A549 (cell line): ENCODE results near the gene ZNF185. TPM values are rescaled to one million over a fixed set of nuclear protein-coding genes. Genes with fewer than 3 reads are reported as not detected.

Source experiments
- ATAC-seq, 2 experiments: fragments of 200-7000 bp in 1 of 2; fragments of >200 bp in 1 of 2; cut with Nextera tagmentation in 1 of 2; cut with Tn5 transposase in 1 of 2; 3 replicates each; pipeline versions ENCODE4 v1.8.0 to v1.9.1; 2018 to 2020; ENCODE audit warnings: mild to moderate bottlenecking in 1 of 2, moderate library complexity in 1 of 2
- CTCF ChIA-PET: fragments of 300-600 bp; sonication (Branson Sonifier 250); formaldehyde crosslinking; extraction: SDS; loops from one replicate; lab custom pipeline; 2021; ENCODE audit warnings: antibody characterized with exemption, inconsistent platforms; lab: Yijun Ruan, JAX
- POLR2A ChIA-PET: fragments of 350-600 bp; formaldehyde crosslinking; extraction: SDS; loops from one replicate; lab custom pipeline; 2021; ENCODE audit warnings: antibody characterized with exemption, inconsistent platforms; lab: Yijun Ruan, JAX
- DNase-seq, 2 experiments: peaks; one replicate each; pipeline versions ENCODE4 v3.0.0 to v3.0.0-alpha.2; 2011 to 2016; ENCODE audit warnings: low read depth in 1 of 2, low spot score in 1 of 2
- FAIRE-seq: peaks from 2 replicates; lab custom pipeline; 2011; peaks lifted over from hg19 to GRCh38; lab: Jason Lieb, UNC
- H3K27ac ChIP-seq, 2 experiments: fragments of >200 bp; sonication (Bioruptor Twin); formaldehyde crosslinking; 3 replicates each; pipeline ENCODE4 v1.5.1; 2016 to 2017
- H3K4me1 ChIP-seq: fragments of >200 bp; sonication (Bioruptor Twin); formaldehyde crosslinking; 3 replicates; pipeline ENCODE4 v1.6.1; 2016
- H3K4me2 ChIP-seq: fragments of >200 bp; sonication (Bioruptor Twin); formaldehyde crosslinking; 3 replicates; pipeline ENCODE4 v1.6.1; 2016
- H3K4me3 ChIP-seq: fragments of >200 bp; sonication (Bioruptor Twin); formaldehyde crosslinking; 3 replicates; pipeline ENCODE4 v1.5.1; 2016
- H3K9me3 ChIP-seq: fragments of >200 bp; sonication (Bioruptor Twin); formaldehyde crosslinking; 3 replicates; pipeline ENCODE4 v1.6.1; 2016
- BHLHE40 ChIP-seq: IDR thresholded peaks from 2 replicates; pipeline ENCODE4 v1.6.1; 2012; ENCODE audit warnings: low read depth, low read length, inconsistent platforms
- CBX2 ChIP-seq: fragments of 200-600 bp; sonication (generic); IDR thresholded peaks from 2 replicates; pipeline ENCODE4 v1.6.1; 2016; ENCODE audit warnings: low read depth, mild to moderate bottlenecking, borderline replicate concordance
- CHD4 ChIP-seq: fragments of 200-600 bp; sonication (generic); IDR thresholded peaks from 2 replicates; pipeline ENCODE4 v1.6.1; 2016; ENCODE audit warnings: antibody characterized with exemption, mild to moderate bottlenecking, borderline replicate concordance
- FOSL2 ChIP-seq, 2 experiments: fragments of 450-650 bp in 1 of 2; fragments of >200 bp in 1 of 2; sonication (Bioruptor Twin) in 1 of 2; formaldehyde crosslinking; IDR thresholded peaks; 2 replicates each; pipeline versions ENCODE4 v1.5.0 to v1.6.1; 2016 to 2020; ENCODE audit warnings: mild to moderate bottlenecking in 1 of 2, moderate library complexity in 1 of 2
- HDAC2 ChIP-seq: fragments of 200-600 bp; sonication (generic); IDR thresholded peaks from 2 replicates; pipeline ENCODE4 v1.6.1; 2016
- HOXA7 ChIP-seq: fragments of 250-450 bp; sonication (Bioruptor Pico); IDR thresholded peaks from 2 replicates; pipeline ENCODE4 v1.5.0; 2020; ENCODE audit warnings: mild to moderate bottlenecking, moderate library complexity
- HOXB13 ChIP-seq: fragments of 250-450 bp; sonication (Bioruptor Pico); IDR thresholded peaks from 2 replicates; pipeline ENCODE4 v1.5.0; 2020; ENCODE audit warnings: low read depth, mild to moderate bottlenecking, moderate library complexity
- HOXB5 ChIP-seq: fragments of 250-450 bp; sonication (Bioruptor Pico); IDR thresholded peaks from 2 replicates; pipeline ENCODE4 v1.5.0; 2020; ENCODE audit warnings: mild to moderate bottlenecking, moderate library complexity
- JUN ChIP-seq, 2 experiments: fragments of >200 bp; sonication (Bioruptor Twin); formaldehyde crosslinking; IDR thresholded peaks; 2 replicates in 1 of 2; 3 replicates in 1 of 2; pipeline ENCODE4 v1.6.1; 2016 to 2017
- JUNB ChIP-seq: fragments of >200 bp; sonication (Bioruptor Twin); formaldehyde crosslinking; IDR thresholded peaks from 2 replicates; pipeline ENCODE4 v1.6.1; 2016
- KDM1A ChIP-seq: fragments of 200-600 bp; sonication (generic); IDR thresholded peaks from 2 replicates; pipeline ENCODE4 v1.6.1; 2016; ENCODE audit warnings: low read depth, mild to moderate bottlenecking
- KDM5A ChIP-seq: fragments of 200-600 bp; sonication (generic); IDR thresholded peaks from 2 replicates; pipeline ENCODE4 v1.6.1; 2016; ENCODE audit warnings: antibody characterized with exemption, mild to moderate bottlenecking
- MAZ ChIP-seq: fragments of 150-350 bp; IDR thresholded peaks from 2 replicates; pipeline ENCODE4 v1.6.1; 2014; ENCODE audit warnings: antibody characterized with exemption, low read depth, low read length, borderline replicate concordance
- MYC ChIP-seq: IDR thresholded peaks from 2 replicates; pipeline ENCODE4 v1.6.1; 2012; ENCODE audit warnings: mild to moderate bottlenecking, inconsistent platforms, low read length, improper control_type of control experiment, borderline replicate concordance
- NFE2L2 ChIP-seq: fragments of 150-350 bp; conservative IDR thresholded peaks from 2 replicates; pipeline ENCODE4 v1.6.1; 2014; ENCODE audit warnings: low read length
- NPAS2 ChIP-seq: fragments of 250-450 bp; sonication (Bioruptor Pico); IDR thresholded peaks from 2 replicates; pipeline ENCODE4 v1.8.0; 2022; ENCODE audit warnings: mild to moderate bottlenecking, moderate library complexity, borderline replicate concordance
- PHF8 ChIP-seq: fragments of 200-600 bp; sonication (generic); IDR thresholded peaks from 2 replicates; pipeline ENCODE4 v1.6.1; 2016; ENCODE audit warnings: low read depth, mild to moderate bottlenecking, antibody characterized with exemption, moderate library complexity, borderline replicate concordance
- POLR2AphosphoS2 ChIP-seq: conservative IDR thresholded peaks from 2 replicates; pipeline ENCODE4 v1.6.1; 2012; ENCODE audit warnings: low read length, improper control_type of control experiment, inconsistent platforms
- RARB ChIP-seq: fragments of 250-450 bp; sonication (Bioruptor Pico); IDR thresholded peaks from 2 replicates; pipeline ENCODE4 v1.8.0; 2021; ENCODE audit warnings: mild to moderate bottlenecking, moderate library complexity
- RCOR1 ChIP-seq: fragments of 150-350 bp; IDR thresholded peaks from 2 replicates; pipeline ENCODE4 v1.6.1; 2014; ENCODE audit warnings: antibody characterized with exemption, low read length, low read depth
- RFX5 ChIP-seq: fragments of 450-650 bp; IDR thresholded peaks from 2 replicates; pipeline ENCODE4 v1.7.1; 2014; ENCODE audit warnings: antibody characterized with exemption, mild to moderate bottlenecking, moderate library complexity
- RNF2 ChIP-seq: fragments of 200-600 bp; sonication (generic); IDR thresholded peaks from 2 replicates; pipeline ENCODE4 v1.6.1; 2016; ENCODE audit warnings: low read depth, mild to moderate bottlenecking, antibody characterized with exemption, moderate library complexity, borderline replicate concordance
- TP53 ChIP-seq: fragments of 250-450 bp; sonication (Bioruptor Pico); IDR thresholded peaks from 2 replicates; pipeline ENCODE4 v1.5.0; 2021; ENCODE audit warnings: mild to moderate bottlenecking, moderate library complexity
- USF2 ChIP-seq: fragments of 450-650 bp; IDR thresholded peaks from 2 replicates; pipeline ENCODE4 v1.6.1; 2014; ENCODE audit warnings: antibody characterized with exemption
- ZC3H11A ChIP-seq: fragments of 450-650 bp; IDR thresholded peaks from 2 replicates; pipeline ENCODE4 v1.6.1; 2014; ENCODE audit warnings: antibody characterized with exemption, mild to moderate bottlenecking
- ZNF302 ChIP-seq: fragments of 250-450 bp; sonication (Bioruptor Pico); IDR thresholded peaks from 2 replicates; pipeline ENCODE4 v1.9.0; 2021; ENCODE audit warnings: inconsistent platforms, mild to moderate bottlenecking, moderate library complexity
- WGBS: methylation state at CpG from one replicate; pipeline ENCODE4 v1.1.6; 2017; ENCODE audit errors: missing lambda C conversion rate; 5-methylcytosine and 5-hydroxymethylcytosine counted together
- polyA plus RNA-seq, 4 experiments: library from polyadenylated mRNA; depleted of rRNA in 3 of 4; stranded (reverse); fragments of >200 nt; fragmentation: RNase III in 1 of 4; extraction: RNeasy Plus Mini Kit Qiagen cat#74134 plus additional on column Dnase treatment in 1 of 4; gene quantifications; 2 replicates in 3 of 4; 3 replicates in 1 of 4; pipeline ENCODE4 v1.2.3, GENCODE V29; 2011 to 2017
- TF ChIP-seq, protein P1 (sequence below): fragments of 250-450 bp; sonication (Bioruptor Pico); IDR thresholded peaks from 2 replicates; pipeline ENCODE4 v1.5.0; 2020; ENCODE audit warnings: low read depth, mild to moderate bottlenecking, moderate library complexity
- TF ChIP-seq, protein P2 (sequence below): IDR thresholded peaks from 2 replicates; pipeline ENCODE4 v1.6.1; 2012; ENCODE audit warnings: low read depth, borderline replicate concordance
- TF ChIP-seq, protein P3 (sequence below): IDR thresholded peaks from 2 replicates; pipeline ENCODE4 v1.6.1; 2012
- TF ChIP-seq, protein P4 (sequence below): IDR thresholded peaks from 2 replicates; pipeline ENCODE4 v1.6.1; 2012
- TF ChIP-seq, protein P5 (sequence below): fragments of >200 bp; sonication (Bioruptor Twin); formaldehyde crosslinking; IDR thresholded peaks from 3 replicates; pipeline ENCODE4 v1.5.1; 2016

ZNF185 gene
- polyA plus RNA-seq, 2 of the 4 experiments (the other 2 are of a cell fraction), result 5.0 to 11.2 TPM

DNA sequence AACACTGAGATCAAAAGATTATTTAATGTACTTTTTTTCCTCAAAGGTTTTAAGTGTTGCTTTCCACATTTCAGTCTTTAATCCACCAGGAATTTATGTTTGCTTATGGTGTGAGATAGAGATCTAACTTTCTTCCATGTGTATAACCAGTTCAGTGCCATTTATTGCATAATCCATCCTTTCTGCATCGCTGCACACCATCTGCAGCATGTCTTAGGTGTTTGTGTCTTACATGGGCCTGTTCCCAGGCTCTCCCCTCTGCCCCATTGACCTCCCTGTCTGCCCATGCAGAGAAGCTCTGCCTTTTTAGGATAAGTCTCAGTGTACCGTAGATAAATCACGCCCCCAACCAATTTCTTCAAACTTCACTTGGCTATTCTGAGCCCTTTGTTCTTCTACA lies 36.8 kb upstream of the ZNF185 start:
- POLR2A ChIA-PET, result no interaction called here

GRCh38 chrX:152861826-152862225 lies 36.0 kb upstream of the ZNF185 start:
- 86% methylated on average over 6 of the region's 6 CpGs for WGBS
- no peaks in the 10 kb centered on the region for H3K4me1 ChIP-seq
- CTCF ChIA-PET, result no interaction called here
- no peak for DNase-seq
- no peak for ATAC-seq
- no peaks in the 10 kb centered on the region for H3K9me3 ChIP-seq
- TF ChIP-seq HOXB5 (CRISPR knock-in tag) (no peak), CHD4 (no peak), PHF8 (no peak), CBX2 (no peak), HDAC2 (no peak), JUN (IDR thresholded peaks at IDR 0.05) (no peak), ZC3H11A (no peak), NPAS2 (CRISPR knock-in tag) (no peak), RCOR1 (no peak), HOXA7 (CRISPR knock-in tag) (no peak), ZNF302 (CRISPR knock-in tag) (no peak), HOXB13 (CRISPR knock-in tag) (no peak), KDM1A (no peak), NFE2L2 (no peak), RARB (CRISPR knock-in tag) (no peak), POLR2AphosphoS2 (no peak), MAZ (no peak)
- TF ChIP-seq, protein P1, sequence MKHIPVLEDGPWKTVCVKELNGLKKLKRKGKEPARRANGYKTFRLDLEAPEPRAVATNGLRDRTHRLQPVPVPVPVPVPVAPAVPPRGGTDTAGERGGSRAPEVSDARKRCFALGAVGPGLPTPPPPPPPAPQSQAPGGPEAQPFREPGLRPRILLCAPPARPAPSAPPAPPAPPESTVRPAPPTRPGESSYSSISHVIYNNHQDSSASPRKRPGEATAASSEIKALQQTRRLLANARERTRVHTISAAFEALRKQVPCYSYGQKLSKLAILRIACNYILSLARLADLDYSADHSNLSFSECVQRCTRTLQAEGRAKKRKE (CRISPR knock-in tag), result no peak
- TF ChIP-seq, protein P2, sequence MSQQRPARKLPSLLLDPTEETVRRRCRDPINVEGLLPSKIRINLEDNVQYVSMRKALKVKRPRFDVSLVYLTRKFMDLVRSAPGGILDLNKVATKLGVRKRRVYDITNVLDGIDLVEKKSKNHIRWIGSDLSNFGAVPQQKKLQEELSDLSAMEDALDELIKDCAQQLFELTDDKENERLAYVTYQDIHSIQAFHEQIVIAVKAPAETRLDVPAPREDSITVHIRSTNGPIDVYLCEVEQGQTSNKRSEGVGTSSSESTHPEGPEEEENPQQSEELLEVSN, result no peak
- H3K4me3 ChIP-seq, result no peak overlapping the region
- POLR2A ChIA-PET, result no interaction called here
- no peak for FAIRE-seq
- H3K4me2 ChIP-seq, result no peak overlapping the region
- H3K27ac ChIP-seq, result no peak overlapping the region

More for the DNA sequence above, 36.8 kb upstream of the ZNF185 start:
- Histone ChIP-seq H3K4me1 (no peaks in the 10 kb centered on the region), H3K4me2 (no peak overlapping the region), H3K27ac (no peak overlapping the region), H3K4me3 (no peak overlapping the region), H3K9me3 (no peaks in the 10 kb centered on the region)
- TF ChIP-seq, protein P3, sequence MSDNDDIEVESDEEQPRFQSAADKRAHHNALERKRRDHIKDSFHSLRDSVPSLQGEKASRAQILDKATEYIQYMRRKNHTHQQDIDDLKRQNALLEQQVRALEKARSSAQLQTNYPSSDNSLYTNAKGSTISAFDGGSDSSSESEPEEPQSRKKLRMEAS, result no peak
- TF ChIP-seq KDM1A (no peak), RARB (CRISPR knock-in tag) (no peak), BHLHE40 (no peak), RFX5 (no peak), RNF2 (no peak), USF2 (no peak), TP53 (CRISPR knock-in tag) (no peak), ZC3H11A (no peak), JUNB (no peak), KDM5A (no peak), MYC (no peak), FOSL2 (IDR thresholded peaks at IDR 0.05) (no peak), FOSL2 (CRISPR knock-in tag; IDR thresholded peaks at IDR 0.05) (no peak)
- TF ChIP-seq, protein P4, sequence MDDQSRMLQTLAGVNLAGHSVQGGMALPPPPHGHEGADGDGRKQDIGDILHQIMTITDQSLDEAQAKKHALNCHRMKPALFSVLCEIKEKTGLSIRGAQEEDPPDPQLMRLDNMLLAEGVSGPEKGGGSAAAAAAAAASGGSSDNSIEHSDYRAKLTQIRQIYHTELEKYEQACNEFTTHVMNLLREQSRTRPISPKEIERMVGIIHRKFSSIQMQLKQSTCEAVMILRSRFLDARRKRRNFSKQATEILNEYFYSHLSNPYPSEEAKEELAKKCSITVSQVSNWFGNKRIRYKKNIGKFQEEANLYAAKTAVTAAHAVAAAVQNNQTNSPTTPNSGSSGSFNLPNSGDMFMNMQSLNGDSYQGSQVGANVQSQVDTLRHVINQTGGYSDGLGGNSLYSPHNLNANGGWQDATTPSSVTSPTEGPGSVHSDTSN, result no peak
- TF ChIP-seq, protein P5, sequence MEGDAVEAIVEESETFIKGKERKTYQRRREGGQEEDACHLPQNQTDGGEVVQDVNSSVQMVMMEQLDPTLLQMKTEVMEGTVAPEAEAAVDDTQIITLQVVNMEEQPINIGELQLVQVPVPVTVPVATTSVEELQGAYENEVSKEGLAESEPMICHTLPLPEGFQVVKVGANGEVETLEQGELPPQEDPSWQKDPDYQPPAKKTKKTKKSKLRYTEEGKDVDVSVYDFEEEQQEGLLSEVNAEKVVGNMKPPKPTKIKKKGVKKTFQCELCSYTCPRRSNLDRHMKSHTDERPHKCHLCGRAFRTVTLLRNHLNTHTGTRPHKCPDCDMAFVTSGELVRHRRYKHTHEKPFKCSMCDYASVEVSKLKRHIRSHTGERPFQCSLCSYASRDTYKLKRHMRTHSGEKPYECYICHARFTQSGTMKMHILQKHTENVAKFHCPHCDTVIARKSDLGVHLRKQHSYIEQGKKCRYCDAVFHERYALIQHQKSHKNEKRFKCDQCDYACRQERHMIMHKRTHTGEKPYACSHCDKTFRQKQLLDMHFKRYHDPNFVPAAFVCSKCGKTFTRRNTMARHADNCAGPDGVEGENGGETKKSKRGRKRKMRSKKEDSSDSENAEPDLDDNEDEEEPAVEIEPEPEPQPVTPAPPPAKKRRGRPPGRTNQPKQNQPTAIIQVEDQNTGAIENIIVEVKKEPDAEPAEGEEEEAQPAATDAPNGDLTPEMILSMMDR, result no peak
- TF ChIP-seq, protein P1 (CRISPR knock-in tag), result no peak
- ATAC-seq (no peak), FAIRE-seq (peak; percentile 46), DNase-seq (no peak)
- CTCF ChIA-PET, result no interaction called here
- 92% methylated on average over 3 of the region's 3 CpGs for WGBS
